Mucosa of stomach (tissue), 1 donor: Measurements from ENCODE around the gene SERINC2.
"Not testable (repeated sequence)": the region's sequence is repeated elsewhere in the genome, so short reads cannot be mapped to it uniquely, and the experiment has no call there.

ENCODE experiments used
- H3K27me3 ChIP-seq: one replicate; pipeline ENCODE4 v1.7.0; 2013; ENCODE audit warnings: mild to moderate bottlenecking, low read length; ENCODE audit not compliant: control insufficient read depth, insufficient read depth
- H3K36me3 ChIP-seq: one replicate; pipeline ENCODE4 v1.7.0; 2013; ENCODE audit warnings: low read length; ENCODE audit not compliant: control insufficient read depth, insufficient read depth
- H3K4me1 ChIP-seq: one replicate; pipeline ENCODE4 v1.7.0; 2013; ENCODE audit warnings: mild to moderate bottlenecking, low read length; ENCODE audit not compliant: control insufficient read depth, insufficient read depth
- H3K4me3 ChIP-seq: one replicate; pipeline ENCODE4 v1.7.0; 2013; ENCODE audit warnings: low read length
- H3K9ac ChIP-seq: one replicate; pipeline ENCODE4 v1.7.0; 2013; ENCODE audit warnings: mild to moderate bottlenecking, low read length, moderate library complexity
- H3K9me3 ChIP-seq: one replicate; pipeline ENCODE4 v1.7.0; 2013; ENCODE audit warnings: mild to moderate bottlenecking, low read length, moderate library complexity; ENCODE audit not compliant: control insufficient read depth
- donor health status: Pancreatic carcinoma.

The SERINC2 gene

DNA sequence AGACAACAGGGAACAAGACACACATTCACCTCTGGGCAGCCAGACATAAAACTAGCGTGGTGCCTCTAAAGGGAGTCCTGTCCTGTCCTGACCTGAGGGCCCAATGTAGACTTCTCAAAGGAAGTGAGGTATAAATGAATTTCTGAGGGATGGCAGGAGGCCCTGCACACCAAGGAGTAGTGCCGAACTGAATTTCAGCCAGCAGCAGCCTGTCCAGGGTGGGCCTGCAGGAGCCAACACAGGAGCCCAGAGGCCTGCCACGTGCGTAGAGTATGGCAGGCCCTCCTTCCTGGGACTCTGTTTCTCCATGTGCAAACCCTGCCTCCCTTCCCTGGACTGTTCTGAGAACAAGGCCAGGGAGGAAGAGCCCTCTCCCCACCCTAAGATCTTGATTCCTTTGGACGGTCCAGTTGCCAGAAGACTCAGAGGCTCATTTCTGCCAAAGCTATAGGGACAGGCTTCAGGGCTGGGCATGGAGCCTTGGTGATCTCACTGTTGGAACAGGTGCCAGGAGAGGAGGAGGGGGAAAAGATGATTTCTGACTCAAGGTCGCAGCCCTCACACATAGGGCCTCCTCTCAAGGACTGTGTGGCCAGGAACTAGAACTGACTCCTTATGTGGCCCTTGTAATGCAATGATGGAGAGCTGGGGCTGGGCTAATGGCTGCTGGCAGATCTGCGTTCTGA lies 38.4 kb upstream of the SERINC2 start:
- peaks cover 9% of the 10 kb centered on the region for H3K4me1 ChIP-seq
- no peaks in the 10 kb centered on the region for H3K27me3 ChIP-seq
- H3K4me3 ChIP-seq, result no peak overlapping the region
- H3K9me3 ChIP-seq, result no peaks in the 10 kb centered on the region
- no peaks in the 10 kb centered on the region for H3K36me3 ChIP-seq
- H3K9ac ChIP-seq, result no peak overlapping the region

DNA sequence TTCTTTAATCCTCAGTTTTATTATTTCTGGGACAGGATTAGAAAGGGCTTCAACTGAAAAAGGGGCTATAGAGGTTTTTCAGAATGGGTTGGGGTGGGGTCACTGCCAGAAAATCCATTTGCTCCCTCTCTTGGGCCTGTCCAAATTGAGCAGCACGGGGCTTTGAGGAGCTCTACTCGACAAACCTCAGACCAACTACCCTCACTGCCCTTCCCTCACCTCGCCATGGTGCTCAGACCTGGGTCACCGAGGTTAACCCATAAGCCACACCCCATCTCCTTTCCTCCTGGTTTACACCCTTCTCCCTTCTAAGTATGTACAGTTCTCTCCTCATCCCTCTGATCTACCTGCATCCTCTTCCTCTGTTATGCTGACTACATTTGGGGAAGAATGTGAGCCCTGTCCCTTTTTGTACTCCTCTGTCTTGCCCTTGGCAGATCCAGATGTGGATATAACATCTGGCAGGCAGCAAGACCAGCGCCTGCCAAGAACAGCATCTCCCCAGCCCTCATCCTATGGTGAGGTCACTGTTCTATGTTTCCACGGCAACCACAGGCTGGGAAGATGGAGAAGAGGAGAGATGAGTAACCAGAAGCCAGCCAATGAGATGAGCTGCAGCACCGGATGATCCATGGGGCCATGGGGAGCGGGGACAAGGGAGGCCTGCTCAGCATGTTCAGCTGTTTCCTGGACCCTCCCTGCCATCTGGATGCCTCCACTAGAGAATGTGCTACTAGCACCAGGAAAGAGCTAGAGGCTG lies 36.5 kb upstream of the SERINC2 start:
- Histone ChIP-seq H3K27me3 (no peaks in the 10 kb centered on the region), H3K36me3 (no peaks in the 10 kb centered on the region), H3K9me3 (no peaks in the 10 kb centered on the region), H3K9ac (no peak overlapping the region), H3K4me3 (no peak overlapping the region), H3K4me1 (peaks cover 13% of the 10 kb centered on the region)

DNA sequence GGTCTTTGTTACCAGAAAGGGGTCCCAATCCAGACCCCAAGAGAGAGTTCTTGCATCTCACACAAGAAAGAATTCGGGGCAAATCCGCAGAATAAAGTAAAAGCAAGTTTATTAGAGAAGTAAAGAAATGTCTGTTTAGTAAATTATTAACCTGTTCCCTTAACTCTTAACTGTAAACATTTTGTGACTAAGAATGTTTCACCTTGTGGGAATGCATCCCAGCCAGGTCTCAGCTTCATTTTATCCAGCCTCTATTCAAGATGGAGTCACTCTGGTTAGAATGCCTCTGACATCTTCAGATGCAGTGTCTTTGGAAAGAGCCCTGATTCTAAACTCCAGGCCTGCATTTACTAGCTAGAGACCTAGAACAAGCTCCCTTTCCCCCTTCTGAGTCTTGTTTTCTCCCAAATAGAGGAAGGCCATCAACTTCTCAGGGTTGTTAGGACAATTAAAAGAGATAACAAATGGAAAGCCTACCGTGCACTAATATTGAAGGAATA lies 35.6 kb upstream of the SERINC2 start:
- H3K4me1 ChIP-seq, result peaks cover 19% of the 10 kb centered on the region

GRCh38 chr1:31378001-31378400 lies 35.0 kb upstream of the SERINC2 start:
- Histone ChIP-seq H3K9ac (no peak overlapping the region), H3K4me1 (peaks cover 15% of the 10 kb centered on the region), H3K4me3 (no peak overlapping the region), H3K9me3 (no peaks in the 10 kb centered on the region), H3K27me3 (no peaks in the 10 kb centered on the region), H3K36me3 (no peaks in the 10 kb centered on the region)

More for the DNA sequence above, 35.6 kb upstream of the SERINC2 start:
- H3K9ac ChIP-seq, result no peak overlapping the region
- H3K9me3 ChIP-seq, result no peaks in the 10 kb centered on the region
- H3K36me3 ChIP-seq, result no peaks in the 10 kb centered on the region
- H3K27me3 ChIP-seq, result no peaks in the 10 kb centered on the region
- no peak overlapping the region for H3K4me3 ChIP-seq

DNA sequence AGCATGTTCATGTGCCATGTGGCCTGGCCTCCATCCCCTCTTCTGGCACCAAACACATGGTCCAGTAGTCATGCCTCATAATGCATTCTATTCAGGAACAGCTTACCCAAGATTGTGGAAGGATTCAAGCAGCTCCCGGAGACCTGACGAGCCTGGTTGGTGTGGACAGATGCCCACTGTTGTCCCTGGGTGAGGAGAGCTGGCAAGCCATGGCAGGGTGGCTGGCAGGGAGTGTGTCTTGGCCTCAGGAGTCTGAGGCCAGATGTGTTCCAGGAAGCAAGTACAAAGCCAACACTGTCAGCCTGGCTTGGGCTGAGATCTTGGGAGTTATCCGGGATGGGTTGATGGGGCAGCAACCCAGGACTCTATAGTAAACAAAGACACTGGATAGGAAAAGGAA lies 32.8 kb upstream of the SERINC2 start:
- no peak overlapping the region for H3K9ac ChIP-seq

GRCh38 chr1:31381394-31382294 lies 31.4 kb upstream of the SERINC2 start:
- Histone ChIP-seq H3K9ac (no peak overlapping the region), H3K9me3 (no peaks in the 10 kb centered on the region), H3K4me3 (no peak overlapping the region), H3K4me1 (peaks cover 11% of the 10 kb centered on the region), H3K36me3 (no peaks in the 10 kb centered on the region), H3K27me3 (no peaks in the 10 kb centered on the region)

More for the DNA sequence above, 32.8 kb upstream of the SERINC2 start:
- H3K4me3 ChIP-seq, result no peak overlapping the region
- peaks cover 11% of the 10 kb centered on the region for H3K4me1 ChIP-seq
- H3K27me3 ChIP-seq, result no peaks in the 10 kb centered on the region
- H3K36me3 ChIP-seq, result no peaks in the 10 kb centered on the region
- no peaks in the 10 kb centered on the region for H3K9me3 ChIP-seq

DNA sequence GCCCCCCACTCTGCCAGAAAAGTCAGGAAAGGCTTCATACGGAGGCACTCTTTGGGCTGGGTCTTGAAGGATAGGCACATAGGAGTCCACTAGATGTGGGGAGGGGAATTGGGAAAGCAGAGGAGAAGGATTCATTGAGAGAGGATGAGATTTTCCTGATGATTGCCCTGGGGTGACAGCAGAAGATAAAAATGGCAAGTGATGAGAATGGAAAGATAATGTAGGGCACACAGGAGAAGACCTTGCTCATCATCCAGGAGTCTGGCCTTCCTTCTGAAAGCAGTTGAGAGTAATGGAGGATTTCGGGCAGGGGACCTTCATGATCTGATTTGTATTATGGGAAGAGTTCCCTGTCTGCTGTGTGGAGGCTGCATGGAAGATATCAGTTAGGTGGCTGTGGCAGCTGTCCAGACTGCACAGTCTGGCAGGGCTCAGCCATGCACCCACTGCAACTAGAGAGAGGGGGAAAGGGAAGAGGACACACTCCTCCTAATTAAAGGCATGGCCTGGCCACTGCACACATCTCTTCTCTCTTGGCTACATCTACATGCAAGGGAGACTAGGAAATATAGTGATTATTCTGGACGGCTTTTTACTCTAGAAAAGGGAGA lies 30.5 kb upstream of the SERINC2 start:
- no peak overlapping the region for H3K9ac ChIP-seq
- H3K9me3 ChIP-seq, result no peaks in the 10 kb centered on the region
- H3K36me3 ChIP-seq, result no peaks in the 10 kb centered on the region
- peaks cover 11% of the 10 kb centered on the region for H3K4me1 ChIP-seq
- no peaks in the 10 kb centered on the region for H3K27me3 ChIP-seq
- H3K4me3 ChIP-seq, result no peak overlapping the region

DNA sequence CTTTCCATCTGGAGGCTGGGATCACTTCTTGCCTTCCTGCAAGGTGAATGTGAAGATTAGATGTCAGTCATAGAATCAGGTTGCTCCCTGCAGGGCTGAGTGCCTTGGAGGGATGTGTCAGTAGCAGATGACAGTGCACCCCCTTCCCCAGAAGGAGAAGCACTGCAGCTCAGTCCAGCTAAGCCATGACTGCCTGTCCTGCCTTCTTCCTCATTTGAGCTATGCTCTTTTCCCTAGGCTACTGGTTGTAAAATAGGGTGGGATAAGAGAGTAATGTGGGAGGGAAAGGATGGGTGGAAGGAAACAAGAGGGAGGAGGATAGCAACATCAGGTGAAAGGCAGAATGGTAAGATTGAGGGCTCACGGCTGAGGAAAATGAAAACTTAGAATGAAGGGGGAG lies 29.0 kb upstream of the SERINC2 start:
- Histone ChIP-seq H3K9me3 (no peaks in the 10 kb centered on the region), H3K27me3 (no peaks in the 10 kb centered on the region), H3K36me3 (no peaks in the 10 kb centered on the region), H3K4me1 (peaks cover 11% of the 10 kb centered on the region), H3K9ac (no peak overlapping the region), H3K4me3 (no peak overlapping the region)

DNA sequence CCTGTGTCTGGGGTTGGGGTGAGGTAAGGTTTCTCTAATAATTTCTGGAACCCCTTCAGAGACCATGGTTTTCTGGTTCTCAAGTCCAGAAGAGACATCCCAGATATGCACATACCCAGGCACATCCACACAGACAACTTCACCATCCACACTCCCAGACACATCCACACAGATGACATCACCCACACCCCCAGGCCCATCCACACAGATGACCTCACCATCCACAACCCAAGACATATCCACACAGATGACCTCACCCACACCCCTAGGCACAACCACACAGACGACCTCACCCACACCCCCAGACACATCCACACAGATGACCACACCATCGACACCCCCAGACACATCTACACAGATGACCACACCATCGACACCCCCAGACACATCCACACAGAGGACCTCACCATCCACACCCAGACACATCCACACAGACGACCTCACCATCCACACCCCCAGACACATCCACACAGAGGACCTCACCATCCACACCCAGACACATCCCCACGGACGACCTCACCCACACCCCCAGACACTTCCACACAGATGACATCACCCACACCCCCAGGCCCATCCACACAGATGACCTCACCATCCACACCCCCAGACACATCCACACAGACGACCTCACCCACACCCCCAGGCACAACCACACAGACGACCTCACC lies 26.3 kb upstream of the SERINC2 start:
- H3K36me3 ChIP-seq, H3K27me3 ChIP-seq, H3K4me3 ChIP-seq, H3K9ac ChIP-seq, H3K9me3 ChIP-seq: not testable (repeated sequence)
- H3K4me1 ChIP-seq, result peaks cover 15% of the 10 kb centered on the region

DNA sequence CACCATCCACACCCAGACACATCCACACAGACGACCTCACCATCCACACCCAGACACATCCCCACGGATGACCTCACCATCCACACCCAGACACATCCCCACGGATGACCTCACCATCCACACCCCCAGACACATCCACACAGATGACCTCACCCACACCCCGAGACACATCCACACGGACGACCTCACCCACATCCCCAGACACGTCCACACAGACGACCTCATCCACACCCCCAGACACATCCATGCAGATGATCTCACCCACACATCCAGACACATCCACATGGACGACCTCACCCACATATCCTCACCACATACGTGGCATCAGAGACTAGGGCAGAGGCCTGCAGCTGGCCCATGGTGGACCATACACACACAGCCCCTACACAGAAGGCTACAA lies 25.4 kb upstream of the SERINC2 start:
- H3K36me3 ChIP-seq, result no peaks in the 10 kb centered on the region

DNA sequence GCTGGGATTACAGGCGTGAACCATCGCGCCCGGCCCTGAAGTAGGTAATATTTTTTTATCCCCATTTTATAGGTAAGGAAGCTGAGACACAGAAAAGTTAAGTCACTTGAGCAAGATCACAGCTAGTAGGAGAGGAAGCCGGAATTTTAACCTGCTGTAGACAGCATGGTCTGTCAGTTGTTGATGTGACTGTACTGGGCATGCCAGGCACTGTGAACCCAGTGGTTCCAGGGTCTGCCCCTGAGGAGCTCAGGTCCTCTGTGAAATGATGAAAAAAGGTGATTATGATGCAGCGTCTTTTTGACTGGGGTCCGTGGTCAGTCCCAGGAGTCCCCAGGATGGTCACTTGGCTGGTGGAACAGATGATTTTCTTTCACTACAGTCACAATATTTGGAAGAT lies 23.4 kb upstream of the SERINC2 start:
- Histone ChIP-seq H3K9ac (no peak overlapping the region), H3K36me3 (no peaks in the 10 kb centered on the region), H3K27me3 (no peaks in the 10 kb centered on the region), H3K4me1 (peaks cover 15% of the 10 kb centered on the region), H3K9me3 (no peaks in the 10 kb centered on the region), H3K4me3 (no peak overlapping the region)

More for the DNA sequence above, 25.4 kb upstream of the SERINC2 start:
- Histone ChIP-seq H3K9me3 (no peaks in the 10 kb centered on the region), H3K27me3 (no peaks in the 10 kb centered on the region), H3K9ac (no peak overlapping the region), H3K4me3 (no peak overlapping the region), H3K4me1 (peaks cover 11% of the 10 kb centered on the region)
